Peyer's patch (tissue), 4 donors: Measurements from ENCODE around the gene MAP3K5.

ENCODE experiments used
- CTCF ChIP-seq, 6 experiments: fragments of 450-650 bp in 4 of 6; fragments of 200-600 bp in 2 of 6; sonication (generic) in 1 of 6; IDR thresholded peaks; one replicate each; pipeline ENCODE4 v1.5.1; 2017 to 2019; ENCODE audit warnings: antibody characterized with exemption in 6 of 6, mild to moderate bottlenecking in 3 of 6, moderate library complexity in 1 of 6
- POLR2A ChIP-seq, 2 donors: fragments of 450-650 bp; IDR thresholded peaks; one replicate each; pipeline ENCODE4 v1.5.1; 2017; ENCODE audit warnings: antibody characterized with exemption in 2 of 2, mild to moderate bottlenecking in 2 of 2, moderate library complexity in 2 of 2

- TF ChIP-seq POLR2A (IDR thresholded peaks at IDR 0.05) (no peak), CTCF (IDR thresholded peaks at IDR 0.05) (no peak)
Measured at GRCh38 chr6:136609873-136610706, 182.2 kb downstream of the MAP3K5 start.
